ENCODE data around the gene GFER. TPM values are rescaled to one million over a fixed set of nuclear protein-coding genes. Genes with fewer than 3 reads are reported as not detected.

The GFER gene
- polyA plus RNA-seq, 3 donors, result 8.1 to 22.7 (median 22.4) TPM

DNA sequence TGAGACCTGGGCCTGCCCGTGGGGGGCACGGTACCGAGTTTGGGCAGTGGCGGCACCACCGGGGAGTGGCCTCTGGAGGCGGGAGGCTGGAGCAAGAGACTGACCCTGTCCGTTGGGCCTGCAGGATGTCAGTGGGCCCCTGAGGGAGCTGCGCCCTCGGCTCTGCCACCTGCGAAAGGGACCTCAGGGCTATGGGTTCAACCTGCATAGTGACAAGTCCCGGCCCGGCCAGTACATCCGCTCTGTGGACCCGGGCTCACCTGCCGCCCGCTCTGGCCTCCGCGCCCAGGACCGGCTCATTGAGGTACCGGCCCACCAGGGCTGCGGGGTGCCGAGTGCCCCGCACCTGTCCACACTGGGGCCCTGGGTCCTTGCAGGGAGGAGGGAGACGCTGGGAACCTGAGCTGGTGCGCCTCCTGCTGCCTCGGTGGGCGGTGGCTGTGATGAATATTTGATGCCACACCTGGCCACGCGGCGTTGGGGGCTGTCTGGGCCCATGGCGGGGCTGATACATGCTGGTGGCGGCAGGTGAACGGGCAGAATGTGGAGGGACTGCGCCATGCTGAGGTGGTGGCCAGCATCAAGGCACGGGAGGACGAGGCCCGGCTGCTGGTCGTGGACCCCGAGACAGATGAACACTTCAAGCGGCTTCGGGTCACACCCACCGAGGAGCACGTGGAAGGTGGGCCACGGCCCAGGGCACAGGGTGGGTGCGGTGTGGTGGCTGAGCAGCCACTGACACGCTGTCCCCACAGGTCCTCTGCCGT lies 52.4 kb downstream of the GFER start:
- Histone ChIP-seq H3K4me1 (ENCODE audit: control insufficient read depth in 1 of 2, insufficient read depth in 2 of 2, low read length in 2 of 2) (peaks cover 16 to 17% of the 10 kb centered on the region in 2 donors), H4K20me1 (ENCODE audit: insufficient read depth, low read length) (no peaks in the 10 kb centered on the region), H2AFZ (ENCODE audit: insufficient read depth, low read depth, low read length, poor library complexity, severe bottlenecking) (no peak overlapping the region), H3K79me2 (ENCODE audit: insufficient read depth, low read length) (no peaks in the 10 kb centered on the region), H3K27me3 (ENCODE audit: control insufficient read depth in 2 of 2, insufficient read depth in 2 of 2, low read length in 2 of 2) (peaks cover 0 to 4% of the 10 kb centered on the region in 2 donors), H3K9me3 (replicated peaks in 1 of 2; ENCODE audit: control insufficient read depth in 1 of 2, insufficient read depth in 1 of 2, low read length in 2 of 2) (no peaks in the 10 kb centered on the region), H3K27ac (ENCODE audit: low read depth in 1 of 2, low read length in 2 of 2) (no peak overlapping the region), H3K4me2 (replicated peaks; ENCODE audit: extremely low read depth, low read length, poor library complexity, severe bottlenecking) (no peak overlapping the region), H3K9ac (ENCODE audit: insufficient read depth, low read length, poor library complexity, severe bottlenecking) (no peak overlapping the region), H3K36me3 (replicated peaks in 1 of 2; ENCODE audit: control insufficient read depth in 1 of 2, insufficient read depth in 2 of 2, low read length in 2 of 2) (no peaks in the 10 kb centered on the region), H3K4me3 (replicated peaks in 1 of 3; ENCODE audit: low read depth in 2 of 3, low read length in 3 of 3) (no peak overlapping the region)
- no peak for DNase-seq
- no peak overlapping the region for H3K27ac Mint-ChIP-seq
- no peaks in the 10 kb centered on the region for H3K36me3 Mint-ChIP-seq
- TF ChIP-seq, protein P1, sequence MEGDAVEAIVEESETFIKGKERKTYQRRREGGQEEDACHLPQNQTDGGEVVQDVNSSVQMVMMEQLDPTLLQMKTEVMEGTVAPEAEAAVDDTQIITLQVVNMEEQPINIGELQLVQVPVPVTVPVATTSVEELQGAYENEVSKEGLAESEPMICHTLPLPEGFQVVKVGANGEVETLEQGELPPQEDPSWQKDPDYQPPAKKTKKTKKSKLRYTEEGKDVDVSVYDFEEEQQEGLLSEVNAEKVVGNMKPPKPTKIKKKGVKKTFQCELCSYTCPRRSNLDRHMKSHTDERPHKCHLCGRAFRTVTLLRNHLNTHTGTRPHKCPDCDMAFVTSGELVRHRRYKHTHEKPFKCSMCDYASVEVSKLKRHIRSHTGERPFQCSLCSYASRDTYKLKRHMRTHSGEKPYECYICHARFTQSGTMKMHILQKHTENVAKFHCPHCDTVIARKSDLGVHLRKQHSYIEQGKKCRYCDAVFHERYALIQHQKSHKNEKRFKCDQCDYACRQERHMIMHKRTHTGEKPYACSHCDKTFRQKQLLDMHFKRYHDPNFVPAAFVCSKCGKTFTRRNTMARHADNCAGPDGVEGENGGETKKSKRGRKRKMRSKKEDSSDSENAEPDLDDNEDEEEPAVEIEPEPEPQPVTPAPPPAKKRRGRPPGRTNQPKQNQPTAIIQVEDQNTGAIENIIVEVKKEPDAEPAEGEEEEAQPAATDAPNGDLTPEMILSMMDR (IDR thresholded peaks at IDR 0.05), result no peak
- H3K27me3 Mint-ChIP-seq (ENCODE audit: low read depth in 3 of 3), result peaks cover 0 to 25% (median 9%) of the 10 kb centered on the region in 3 donors
- WGBS (ENCODE audit: insufficient coverage), result 97% methylated on average over 43 of the region's 47 CpGs
- H3K4me1 Mint-ChIP-seq, result peaks cover 13% of the 10 kb centered on the region
- H3K4me3 Mint-ChIP-seq, result no peak overlapping the region
- H3K9me3 Mint-ChIP-seq, result no peaks in the 10 kb centered on the region
- intact Hi-C loops (cut with micrococcal nuclease), result no loop called here

DNA sequence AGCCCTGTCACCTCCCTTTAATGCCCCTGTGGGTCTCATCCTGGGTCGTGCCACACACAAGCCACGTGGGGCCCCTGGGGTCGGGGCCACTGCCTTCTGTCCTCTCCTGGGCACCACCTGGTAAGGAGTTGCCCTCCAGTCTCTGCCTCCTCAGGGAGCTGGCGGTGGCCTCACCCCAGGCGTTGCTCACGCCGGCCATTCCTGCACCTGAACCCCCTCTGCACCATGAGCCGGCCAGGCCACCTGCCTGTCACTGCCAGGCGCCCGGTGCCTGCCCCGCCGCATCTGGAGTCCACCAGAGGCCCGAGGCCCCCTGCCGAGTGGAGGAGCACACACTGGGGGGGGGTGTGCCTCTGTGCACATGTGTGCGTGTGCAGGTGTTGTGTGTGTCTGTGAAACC lies 53.1 kb downstream of the GFER start:
- H4K20me1 ChIP-seq (ENCODE audit: insufficient read depth, low read length), result no peaks in the 10 kb centered on the region
- H3K4me3 ChIP-seq (replicated peaks in 1 of 3; ENCODE audit: low read depth in 2 of 3, low read length in 3 of 3), result no peak overlapping the region
- Mint-ChIP-seq H3K27me3 (ENCODE audit: low read depth in 3 of 3) (peaks cover 0 to 20% (median 9%) of the 10 kb centered on the region in 3 donors), H3K4me3 (no peak overlapping the region), H3K9me3 (no peaks in the 10 kb centered on the region), H3K27ac (no peak overlapping the region), H3K4me1 (peaks cover 13% of the 10 kb centered on the region), H3K36me3 (no peaks in the 10 kb centered on the region)
- no peaks in the 10 kb centered on the region for H3K9me3 ChIP-seq (replicated peaks in 1 of 2; ENCODE audit: control insufficient read depth in 1 of 2, insufficient read depth in 1 of 2, low read length in 2 of 2)
- TF ChIP-seq, protein P1 (IDR thresholded peaks at IDR 0.05), result no peak
- no peaks in the 10 kb centered on the region for H3K79me2 ChIP-seq (ENCODE audit: insufficient read depth, low read length)
- H3K4me2 ChIP-seq (replicated peaks; ENCODE audit: extremely low read depth, low read length, poor library complexity, severe bottlenecking), result no peak overlapping the region
- no peak for DNase-seq
- H3K27ac ChIP-seq (ENCODE audit: low read depth in 1 of 2, low read length in 2 of 2), result no peak overlapping the region
- intact Hi-C loops (cut with micrococcal nuclease), result no loop called here
- 95% methylated on average over 10 of the region's 15 CpGs for WGBS (ENCODE audit: insufficient coverage)
- H3K4me1 ChIP-seq (ENCODE audit: control insufficient read depth in 1 of 2, insufficient read depth in 2 of 2, low read length in 2 of 2), result peaks cover 16 to 17% of the 10 kb centered on the region in 2 donors
- H3K36me3 ChIP-seq (replicated peaks in 1 of 2; ENCODE audit: control insufficient read depth in 1 of 2, insufficient read depth in 2 of 2, low read length in 2 of 2), result no peaks in the 10 kb centered on the region
- H3K27me3 ChIP-seq (ENCODE audit: control insufficient read depth in 2 of 2, insufficient read depth in 2 of 2, low read length in 2 of 2), result peaks cover 0 to 4% of the 10 kb centered on the region in 2 donors
- no peak overlapping the region for H3K9ac ChIP-seq (ENCODE audit: insufficient read depth, low read length, poor library complexity, severe bottlenecking)
- H2AFZ ChIP-seq (ENCODE audit: insufficient read depth, low read depth, low read length, poor library complexity, severe bottlenecking), result no peak overlapping the region

Small RNAs within 50 kb of the gene (small RNA-seq; reads per million reads assigned to genes)
- gene AC005363.2 (ENCODE audit: insufficient read length, low read depth) (not detected), gene RN7SL219P (ENCODE audit: insufficient read length, low read depth) (not detected), gene SNORA10 (ENCODE audit: insufficient read length, low read depth) (not detected), gene SNORA64 (ENCODE audit: insufficient read length, low read depth) (not detected)

Other genes starting within 250 kb of the GFER start
- 10 to 100 TPM; 57.7 to 80.2 (median 74.7) TPM for gene NME3, start 212.7 kb upstream of the GFER start, polyA plus RNA-seq
- 10 to 100 TPM in 1 of 3 donors, under 1 TPM in 2; 0.26 to 36.6 (median 0.48) TPM for gene EME2, start 211.4 kb upstream of the GFER start, polyA plus RNA-seq
- 100 to 1,000 TPM in 2 of 3 donors, 10 to 100 TPM in 1; 34.5 to 137 (median 109) TPM for gene MRPS34, start 211.1 kb upstream of the GFER start, polyA plus RNA-seq
- gene SPSB3, start 201.6 kb upstream of the GFER start, polyA plus RNA-seq, result 100 to 1,000 TPM in 1 of 3 donors, 10 to 100 TPM in 2; 36.8 to 151 (median 40.2) TPM
- gene NUBP2, start 201.2 kb upstream of the GFER start, polyA plus RNA-seq, result 10 to 100 TPM; 34.4 to 69.5 (median 57.9) TPM
- under 1 TPM in 1 of 3 donors, not detected in 2; 0.07 TPM for gene IGFALS, start 190.5 kb upstream of the GFER start, polyA plus RNA-seq
- gene HAGH, start 157.4 kb upstream of the GFER start, polyA plus RNA-seq, result 10 to 100 TPM; 42.6 to 82.1 (median 47.7) TPM
- gene FAHD1, start 157.0 kb upstream of the GFER start, polyA plus RNA-seq, result 10 to 100 TPM in 2 of 3 donors, 1 to 10 TPM in 1; 7.5 to 24.9 (median 17.3) TPM
- not detected for gene MEIOB, start 112.0 kb upstream of the GFER start, polyA plus RNA-seq
- gene HS3ST6, start 65.8 kb upstream of the GFER start, polyA plus RNA-seq, result not detected
- 100 to 1,000 TPM; 116 to 427 (median 416) TPM for gene MSRB1, start 41.0 kb upstream of the GFER start, polyA plus RNA-seq
- gene RPL3L, start 29.5 kb upstream of the GFER start, polyA plus RNA-seq, result not detected
- gene NDUFB10, start 24.7 kb upstream of the GFER start, polyA plus RNA-seq, result 100 to 1,000 TPM; 121 to 215 (median 186) TPM
- 1,000 to 10,000 TPM; 1,849 to 2,136 (median 1,893) TPM for gene RPS2, start 19.4 kb upstream of the GFER start, polyA plus RNA-seq
- gene RNF151, start 17.3 kb upstream of the GFER start, polyA plus RNA-seq, result not detected
- 10 to 100 TPM; 33.9 to 37.8 (median 36.0) TPM for gene TBL3, start 12.1 kb upstream of the GFER start, polyA plus RNA-seq
- gene NOXO1, start 2.7 kb upstream of the GFER start, polyA plus RNA-seq, result under 1 TPM in 1 of 3 donors, not detected in 2; 0.09 TPM
- gene SYNGR3, start 5.8 kb downstream of the GFER start, polyA plus RNA-seq, result under 1 TPM in 2 of 3 donors, not detected in 1; 0.20 to 0.29 TPM
- 10 to 100 TPM in 1 of 3 donors, 1 to 10 TPM in 2; 1.4 to 42.1 (median 1.5) TPM for gene ZNF598, start 25.6 kb downstream of the GFER start, polyA plus RNA-seq
- not detected for gene NPW, start 35.6 kb downstream of the GFER start, polyA plus RNA-seq
- 1 to 10 TPM in 1 of 3 donors, under 1 TPM in 2; 0.66 to 8.2 (median 0.78) TPM for gene NHERF2, start 42.7 kb downstream of the GFER start, polyA plus RNA-seq
- 10 to 100 TPM in 1 of 3 donors, 1 to 10 TPM in 2; 9.2 to 22.4 (median 9.6) TPM for gene NTHL1, start 63.6 kb downstream of the GFER start, polyA plus RNA-seq
- gene TSC2, start 63.8 kb downstream of the GFER start, polyA plus RNA-seq, result 10 to 100 TPM; 11.7 to 95.1 (median 20.8) TPM
- 10 to 100 TPM in 1 of 3 donors, 1 to 10 TPM in 1, under 1 TPM in 1; 0.22 to 53.8 (median 1.6) TPM for gene PKD1, start 151.7 kb downstream of the GFER start, polyA plus RNA-seq
- gene RAB26, start 164.4 kb downstream of the GFER start, polyA plus RNA-seq, result not detected
- 10 to 100 TPM in 1 of 3 donors, 1 to 10 TPM in 2; 5.9 to 41.9 (median 6.7) TPM for gene TRAF7, start 171.6 kb downstream of the GFER start, polyA plus RNA-seq
- not detected for gene CASKIN1, start 212.4 kb downstream of the GFER start, polyA plus RNA-seq
- gene MLST8, start 221.3 kb downstream of the GFER start, polyA plus RNA-seq, result 10 to 100 TPM; 29.9 to 54.3 (median 30.5) TPM
- gene BRICD5, start 226.7 kb downstream of the GFER start, polyA plus RNA-seq, result 1 to 10 TPM in 1 of 3 donors, not detected in 2; 8.8 TPM
- gene PGP, start 230.6 kb downstream of the GFER start, polyA plus RNA-seq, result 10 to 100 TPM in 2 of 3 donors, 1 to 10 TPM in 1; 7.2 to 20.2 (median 19.2) TPM
- gene E4F1, start 239.4 kb downstream of the GFER start, polyA plus RNA-seq, result 10 to 100 TPM in 1 of 3 donors, 1 to 10 TPM in 2; 4.9 to 50.9 (median 5.8) TPM